ENCODE results near the gene ARHGAP20. TPM values are rescaled to one million over a fixed set of nuclear protein-coding genes. Genes with fewer than 3 reads are reported as not detected.

The ARHGAP20 gene
- total RNA-seq, 1 experiment from 2014 or later = 0.05 TPM

- H3K9me3 Mint-ChIP-seq (ENCODE audit: unreplicated experiment) = peaks cover 7% of the 10 kb centered on the region
- no TSS peak for BruUV-seq (replicated peaks)
Observed at GRCh38 chr11:110601936-110602335, 110.3 kb downstream of the ARHGAP20 start.

GRCh38 chr11:110600322-110600721 lies 111.9 kb downstream of the ARHGAP20 start:
- H3K9me3 Mint-ChIP-seq (ENCODE audit: unreplicated experiment) = peaks cover 7% of the 10 kb centered on the region
- intact Hi-C loops (cut with micrococcal nuclease; ENCODE audit: unreplicated experiment) = no loop called here
- no peak overlapping the region for H3K4me3 ChIP-seq (ENCODE audit: low read depth, low read length)
- no TSS peak for BruUV-seq (replicated peaks)
- H3K4me3 Mint-ChIP-seq (ENCODE audit: unreplicated experiment) = no peak overlapping the region
- H3K4me1 Mint-ChIP-seq (ENCODE audit: low read depth, unreplicated experiment) = no peaks in the 10 kb centered on the region
- H3K36me3 ChIP-seq (ENCODE audit: control insufficient read depth, insufficient read depth, low read length) = no peaks in the 10 kb centered on the region
- no peaks in the 10 kb centered on the region for H3K4me1 ChIP-seq
- ChIA-PET POLR2A (no interaction called here), CTCF (interaction anchor here (0.9 kb wide), 1 partner anchor 35 kb away, joined by 7 read pairs; no protein-coding TSS in a partner anchor)
- no peaks in the 10 kb centered on the region for H3K27me3 ChIP-seq (replicated peaks; ENCODE audit: control insufficient read depth, insufficient read depth, low read length)
- no peak for DNase-seq
- no peak for TF ChIP-seq CTCF (IDR thresholded peaks at IDR 0.05; ENCODE audit: insufficient read depth in 1 of 2, low read depth in 1 of 2, low read length in 1 of 2, severe bottlenecking in 1 of 2, unreplicated experiment in 1 of 2)
- peaks cover 18% of the 10 kb centered on the region for H3K9me3 ChIP-seq
- H3K27me3 Mint-ChIP-seq (ENCODE audit: insufficient read depth, unreplicated experiment) = peaks cover 9% of the 10 kb centered on the region
- no peaks in the 10 kb centered on the region for H3K36me3 Mint-ChIP-seq (ENCODE audit: insufficient read depth, unreplicated experiment)
- H3K27ac Mint-ChIP-seq (ENCODE audit: unreplicated experiment) = no peak overlapping the region

More at GRCh38 chr11:110601936-110602335, 110.3 kb downstream of the ARHGAP20 start:
- H3K27me3 Mint-ChIP-seq (ENCODE audit: insufficient read depth, unreplicated experiment) = peaks cover 12% of the 10 kb centered on the region
- H3K36me3 ChIP-seq (ENCODE audit: control insufficient read depth, insufficient read depth, low read length) = no peaks in the 10 kb centered on the region
- no peak overlapping the region for H3K4me3 ChIP-seq (ENCODE audit: low read depth, low read length)
- H3K36me3 Mint-ChIP-seq (ENCODE audit: insufficient read depth, unreplicated experiment) = no peaks in the 10 kb centered on the region
- POLR2A ChIA-PET = no interaction called here
- H3K4me3 Mint-ChIP-seq (ENCODE audit: unreplicated experiment) = no peak overlapping the region
- H3K27ac Mint-ChIP-seq (ENCODE audit: unreplicated experiment) = no peak overlapping the region
- intact Hi-C loops (cut with micrococcal nuclease; ENCODE audit: unreplicated experiment) = no loop called here
- CTCF ChIA-PET = no interaction called here
- no peak for TF ChIP-seq CTCF (IDR thresholded peaks at IDR 0.05; ENCODE audit: insufficient read depth in 1 of 2, low read depth in 1 of 2, low read length in 1 of 2, severe bottlenecking in 1 of 2, unreplicated experiment in 1 of 2)
- H3K27me3 ChIP-seq (replicated peaks; ENCODE audit: control insufficient read depth, insufficient read depth, low read length) = no peaks in the 10 kb centered on the region; the same call in none of the 2 replicates
- DNase-seq = no peak
- H3K9me3 ChIP-seq = peaks cover 18% of the 10 kb centered on the region
- H3K4me1 ChIP-seq = no peaks in the 10 kb centered on the region
- no peaks in the 10 kb centered on the region for H3K4me1 Mint-ChIP-seq (ENCODE audit: low read depth, unreplicated experiment)

- H3K4me3 ChIP-seq (ENCODE audit: low read depth, low read length) = no peak overlapping the region
- BruUV-seq (replicated peaks) = no TSS peak
- ChIA-PET POLR2A (interaction anchor here (0.6 kb wide), 1 partner anchor 11 kb away, joined by 3 read pairs; no protein-coding TSS in a partner anchor), CTCF (interaction anchor here (0.6 kb wide), 1 partner anchor 156 kb away, joined by 3 read pairs; no protein-coding TSS in a partner anchor)
- Mint-ChIP-seq H3K27ac (ENCODE audit: unreplicated experiment) (no peak overlapping the region), H3K27me3 (ENCODE audit: insufficient read depth, unreplicated experiment) (peaks cover 5% of the 10 kb centered on the region), H3K4me1 (ENCODE audit: low read depth, unreplicated experiment) (no peaks in the 10 kb centered on the region), H3K4me3 (ENCODE audit: unreplicated experiment) (no peak overlapping the region), H3K9me3 (ENCODE audit: unreplicated experiment) (peaks cover 7% of the 10 kb centered on the region), H3K36me3 (ENCODE audit: insufficient read depth, unreplicated experiment) (no peaks in the 10 kb centered on the region)
- no peak for DNase-seq
- TF ChIP-seq CTCF (IDR thresholded peaks at IDR 0.05; ENCODE audit: insufficient read depth in 1 of 2, low read depth in 1 of 2, low read length in 1 of 2, severe bottlenecking in 1 of 2, unreplicated experiment in 1 of 2) = no peak
- intact Hi-C loops (cut with micrococcal nuclease; ENCODE audit: unreplicated experiment) = no loop called here
- no peaks in the 10 kb centered on the region for H3K27me3 ChIP-seq (replicated peaks; ENCODE audit: control insufficient read depth, insufficient read depth, low read length)
- no peaks in the 10 kb centered on the region for H3K4me1 ChIP-seq
- no peaks in the 10 kb centered on the region for H3K36me3 ChIP-seq (ENCODE audit: control insufficient read depth, insufficient read depth, low read length)
- peaks cover 18% of the 10 kb centered on the region for H3K9me3 ChIP-seq
Observed at GRCh38 chr11:110599207-110599606, 113.0 kb downstream of the ARHGAP20 start.
